LHCN-M2 (cell line): Measurements from ENCODE around the gene CCDC141. TPM values are rescaled to one million over a fixed set of nuclear protein-coding genes. Genes with fewer than 3 reads are reported as not detected.

Experiments
- DNase-seq: peaks from one replicate; pipeline ENCODE4 v3.0.0-alpha.2; 2012; ENCODE audit warnings: low read depth
- total RNA-seq: library from RNA; depleted of rRNA; stranded (reverse); fragments of >200 nt; gene quantifications from 2 replicates; pipeline ENCODE4 v1.2.3, GENCODE V29; 2014

The CCDC141 gene
- total RNA-seq, 1 experiment from 2014 or later: 3.7 TPM

- peak; percentile 73 for DNase-seq
These were observed 220.5 kb downstream of the CCDC141 start for GRCh38 chr2:178829299-178829960.

DNA sequence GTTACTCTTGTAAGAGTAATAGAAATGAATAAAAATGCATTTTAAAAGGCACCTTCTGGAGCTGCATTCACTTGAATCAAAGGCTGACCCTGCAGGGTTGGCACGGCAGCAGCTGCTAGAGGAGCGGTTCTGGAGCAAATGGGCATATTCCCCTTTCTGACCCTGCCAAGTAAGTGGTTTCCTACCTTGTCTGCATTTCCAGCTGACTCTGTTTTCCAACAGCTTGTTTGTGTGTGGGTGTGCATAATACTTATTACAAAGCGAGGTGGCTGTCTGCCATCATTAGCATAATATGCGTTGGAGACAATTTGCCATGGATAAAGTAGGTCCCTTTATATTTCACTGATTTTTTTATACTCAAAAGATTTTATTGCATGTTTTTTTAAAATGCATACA lies 221.5 kb downstream of the CCDC141 start:
- no peak for DNase-seq

GRCh38 chr2:178827739-178828485 lies 222.0 kb downstream of the CCDC141 start:
- DNase-seq: no peak

DNA sequence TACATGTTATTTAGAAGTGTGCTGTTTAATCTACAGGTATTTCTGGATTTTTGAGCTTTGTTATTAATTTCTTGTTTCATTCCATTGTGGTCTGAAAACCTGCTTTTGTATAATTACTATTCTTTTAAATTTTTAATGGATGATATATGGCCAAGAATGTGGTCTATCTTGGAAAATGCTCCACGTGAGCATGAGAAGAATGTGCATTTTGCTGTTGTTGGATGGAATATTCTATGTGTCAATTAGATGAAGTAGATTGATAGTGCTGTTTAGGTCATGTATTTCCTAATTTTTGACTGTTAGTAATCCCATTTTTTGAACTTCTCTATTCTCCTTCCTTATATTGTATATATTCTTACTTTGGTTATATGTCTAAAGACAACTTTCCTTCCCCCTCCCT lies 222.8 kb downstream of the CCDC141 start:
- no peak for DNase-seq

DNA sequence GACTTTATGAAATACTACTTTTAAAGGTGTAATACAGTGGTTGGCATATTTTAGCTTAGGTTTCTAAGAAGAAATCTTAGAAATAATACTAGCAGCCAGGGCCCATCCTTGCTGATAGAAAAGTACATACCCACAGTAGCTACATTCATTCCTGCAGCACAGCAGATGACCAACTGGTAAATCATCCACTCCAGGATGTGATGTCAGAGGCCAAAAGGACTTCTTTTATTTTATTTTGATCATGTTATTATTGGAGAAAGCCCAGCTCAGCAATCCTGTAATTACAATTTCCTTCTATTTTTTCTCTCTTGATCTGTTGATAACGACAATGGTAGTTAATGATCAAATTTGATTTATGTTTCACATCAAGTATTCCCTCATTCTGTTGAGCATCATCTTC lies 224.8 kb downstream of the CCDC141 start:
- peak; percentile 80 for DNase-seq

DNA sequence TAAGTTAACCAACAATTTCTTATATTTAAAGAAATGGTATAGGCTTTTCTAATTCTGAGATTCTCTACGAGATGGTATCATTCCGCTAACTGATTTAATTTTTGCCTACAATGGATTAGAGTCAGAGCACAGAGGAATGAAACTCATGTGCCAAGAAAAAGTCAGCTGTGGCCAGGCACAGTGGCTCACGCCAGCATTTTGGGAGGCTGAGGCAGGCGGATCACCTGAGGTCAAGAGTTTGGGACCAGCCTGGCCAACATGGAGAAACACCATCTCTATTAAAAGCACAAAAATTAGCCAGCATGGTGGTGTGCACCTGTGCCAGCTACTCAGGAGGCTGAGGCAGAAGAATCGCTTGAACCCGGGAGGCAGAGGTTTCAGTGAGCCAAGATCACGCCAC lies 225.8 kb downstream of the CCDC141 start:
- no peak for DNase-seq

DNA sequence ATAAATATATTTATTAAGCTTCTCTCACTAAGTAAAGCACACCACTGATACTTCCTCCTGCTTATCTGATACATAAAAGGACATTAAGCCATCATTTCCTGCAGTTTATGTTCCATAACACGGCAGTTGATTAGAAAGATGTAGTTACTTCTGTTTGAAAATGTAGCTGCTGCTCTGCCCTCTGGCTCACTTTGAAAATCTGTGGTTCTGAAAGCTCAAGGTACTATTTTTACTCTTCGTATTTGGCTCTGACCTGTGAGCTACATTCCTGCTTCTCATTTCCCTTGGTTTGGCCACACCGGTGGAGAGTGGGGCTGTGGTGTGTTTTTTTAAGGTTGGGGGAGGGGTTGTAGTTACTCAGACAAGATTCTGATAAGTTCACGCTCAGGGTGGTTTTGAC lies 229.9 kb downstream of the CCDC141 start:
- DNase-seq: no peak

GRCh38 chr2:178819147-178819875 lies 230.6 kb downstream of the CCDC141 start:
- peak; percentile 21 for DNase-seq

DNA sequence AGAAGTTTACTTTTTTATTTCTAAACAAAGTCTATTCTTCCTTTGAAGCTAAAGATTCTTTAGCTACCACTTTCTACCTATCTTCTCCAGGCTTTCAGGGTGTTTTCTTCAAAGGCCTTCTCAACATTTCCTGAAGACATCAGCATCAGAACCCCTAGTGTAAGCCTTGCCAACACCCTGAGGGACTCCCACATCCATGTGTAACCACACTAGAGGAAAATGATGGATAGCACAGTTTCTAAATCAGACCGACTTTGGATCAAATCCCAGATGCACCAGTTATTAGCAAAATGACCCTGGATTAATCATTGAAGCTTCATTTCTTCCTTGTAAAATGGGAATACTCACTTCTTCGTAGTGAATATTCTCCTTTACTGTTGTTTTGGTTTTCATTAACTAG lies 238.0 kb downstream of the CCDC141 start:
- DNase-seq: no peak

DNA sequence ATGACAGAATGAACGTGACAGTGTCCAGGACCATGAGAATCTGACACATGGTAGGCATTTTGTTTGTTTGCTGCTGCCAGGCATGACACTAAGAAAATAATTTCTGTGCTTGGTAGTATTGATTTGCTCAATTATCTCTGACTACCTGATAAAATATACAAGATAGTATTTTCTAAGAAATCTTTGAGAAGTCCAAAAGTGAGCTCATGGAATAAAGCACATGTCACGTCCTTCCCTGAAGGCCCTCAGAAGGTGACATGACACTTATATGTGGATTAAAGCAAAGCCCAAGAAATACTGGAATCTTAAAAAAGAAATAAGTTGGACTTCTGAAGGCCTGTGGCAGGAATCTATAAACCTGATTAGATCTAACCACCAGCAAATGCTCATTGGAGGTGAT lies 238.9 kb downstream of the CCDC141 start:
- DNase-seq: no peak

DNA sequence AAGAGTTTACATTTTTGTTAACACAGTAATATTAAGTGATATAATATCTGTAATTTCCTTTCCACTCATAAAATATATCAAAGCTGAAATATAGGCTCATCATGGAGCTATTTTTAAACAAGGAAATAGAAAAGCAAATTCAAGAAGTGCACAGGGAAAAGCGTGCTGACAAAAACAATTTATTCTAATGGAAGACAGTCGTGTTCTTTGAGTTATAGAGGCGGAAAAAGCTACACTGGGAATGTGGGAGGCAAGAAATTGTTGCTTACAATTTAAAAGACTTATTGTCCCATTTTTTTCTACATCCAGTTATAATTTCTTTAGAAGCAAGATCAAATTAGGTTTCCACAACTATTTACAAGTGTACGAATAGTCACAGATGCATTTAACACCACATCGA lies 239.5 kb downstream of the CCDC141 start:
- DNase-seq: no peak

DNA sequence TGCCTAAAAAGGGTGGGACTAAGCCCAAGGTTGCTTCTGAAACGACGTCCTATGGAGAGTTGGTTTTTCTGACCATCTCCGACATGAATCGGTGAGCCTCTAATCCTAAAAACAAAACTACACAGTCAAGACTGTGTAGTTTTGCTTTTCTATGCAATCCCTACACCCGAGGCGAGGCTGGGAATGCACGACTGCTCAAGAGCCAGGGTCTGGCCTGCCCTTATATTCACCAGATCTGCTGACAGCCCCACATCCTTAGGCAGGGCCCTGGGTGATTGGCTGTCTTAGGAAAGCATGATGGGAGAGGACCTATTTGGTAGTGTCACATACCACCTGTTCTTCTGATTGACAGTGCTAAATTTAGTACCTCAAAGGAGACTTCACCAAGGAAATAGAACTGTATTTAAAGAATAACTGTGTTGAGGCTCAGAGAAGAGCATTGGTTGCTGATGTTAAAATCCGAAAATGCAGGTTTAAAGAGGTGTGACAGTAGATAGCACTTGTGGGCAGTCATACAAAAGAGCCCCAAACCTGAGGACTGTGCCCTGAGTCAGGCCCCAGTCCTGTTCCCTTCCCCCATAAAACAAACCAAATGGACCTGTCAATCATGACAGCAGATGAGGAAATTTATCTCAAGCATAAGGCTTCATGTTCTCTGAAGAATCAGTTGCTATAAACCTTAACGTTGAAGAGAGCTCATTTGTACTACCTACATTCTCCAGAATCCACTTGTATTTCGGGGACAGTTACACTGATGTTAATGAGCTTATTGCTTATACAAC lies 242.5 kb downstream of the CCDC141 start, which contains the start of gene TTN:
Gene TTN (minus strand): TSS at position 197 of the 782 bp plus-strand sequence. CDS start 2,781 bp downstream, outside the sequence.
- peak; percentile 35 for DNase-seq

DNA sequence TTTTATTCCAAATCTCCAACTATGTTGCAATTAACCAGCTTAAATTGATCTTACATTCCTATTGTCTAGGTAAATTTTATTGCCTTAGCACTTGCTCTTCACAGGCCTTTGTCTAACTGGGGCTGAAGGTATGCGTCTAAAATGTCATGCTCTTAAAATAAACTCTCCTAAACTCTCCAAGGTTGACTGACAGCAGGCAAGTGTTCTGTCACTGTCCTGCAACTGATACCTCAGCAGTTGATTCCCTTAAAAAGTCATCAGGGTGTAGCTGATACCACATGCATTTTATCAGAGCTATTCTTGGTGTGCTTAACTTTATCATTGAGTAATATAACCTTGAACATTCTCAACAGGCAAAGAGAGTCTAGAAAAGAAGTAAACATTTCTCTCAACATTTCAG lies 243.4 kb downstream of the CCDC141 start:
- DNase-seq: peak; percentile 67

DNA sequence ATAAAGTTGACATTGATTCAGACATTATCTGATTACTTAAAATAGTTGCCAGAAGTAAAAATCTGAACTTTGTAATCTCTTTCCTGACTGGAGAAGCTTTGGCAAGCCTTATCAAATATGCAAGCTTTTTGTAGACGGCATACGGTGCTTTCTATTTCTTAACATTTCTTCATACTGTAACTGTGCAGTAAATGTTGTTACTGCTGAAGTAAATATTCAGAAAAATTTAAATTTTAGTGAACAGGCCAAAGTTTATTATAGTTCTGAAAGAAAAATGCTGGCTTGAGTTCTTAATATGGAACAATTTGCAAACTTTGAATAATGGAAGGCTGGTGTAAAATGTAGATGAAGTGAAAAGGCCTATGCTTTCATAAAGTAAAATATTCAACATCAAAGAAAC lies 244.5 kb downstream of the CCDC141 start:
- no peak for DNase-seq

GRCh38 chr2:178804791-178805190 lies 245.1 kb downstream of the CCDC141 start:
- peak; percentile 37 for DNase-seq

- no peak for DNase-seq
These were observed 249.4 kb downstream of the CCDC141 start for GRCh38 chr2:178800510-178800909.

GRCh38 chr2:178799305-178799704 lies 250.6 kb downstream of the CCDC141 start:
- no peak for DNase-seq

DNA sequence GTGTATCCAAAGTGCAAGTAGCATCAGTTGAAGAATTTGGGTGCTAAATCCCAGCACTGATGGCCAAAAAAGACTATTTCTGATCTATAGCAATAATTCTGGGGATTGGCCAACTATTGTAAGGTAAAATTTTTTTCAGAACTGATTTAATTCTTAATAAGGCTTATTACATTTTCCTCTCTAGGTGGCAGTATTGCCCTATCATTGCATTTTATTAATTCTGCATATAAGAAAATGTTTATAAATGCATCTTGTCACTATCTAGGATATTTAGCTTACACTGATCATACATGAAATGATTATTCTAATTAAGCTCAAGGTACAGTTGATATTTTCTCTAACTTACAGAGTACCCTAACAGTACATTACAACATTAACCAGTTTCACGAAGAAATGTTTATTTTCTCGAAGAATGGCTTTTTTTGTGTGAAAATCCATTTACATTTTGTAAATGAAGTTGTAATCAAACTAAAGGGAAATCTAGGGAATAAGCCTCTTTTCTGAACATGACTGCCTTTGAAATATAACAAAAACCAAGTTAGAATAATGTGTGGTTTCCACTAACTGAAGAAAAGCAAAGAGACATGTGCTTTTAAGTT lies 253.8 kb downstream of the CCDC141 start:
- DNase-seq: peak; percentile 57

DNA sequence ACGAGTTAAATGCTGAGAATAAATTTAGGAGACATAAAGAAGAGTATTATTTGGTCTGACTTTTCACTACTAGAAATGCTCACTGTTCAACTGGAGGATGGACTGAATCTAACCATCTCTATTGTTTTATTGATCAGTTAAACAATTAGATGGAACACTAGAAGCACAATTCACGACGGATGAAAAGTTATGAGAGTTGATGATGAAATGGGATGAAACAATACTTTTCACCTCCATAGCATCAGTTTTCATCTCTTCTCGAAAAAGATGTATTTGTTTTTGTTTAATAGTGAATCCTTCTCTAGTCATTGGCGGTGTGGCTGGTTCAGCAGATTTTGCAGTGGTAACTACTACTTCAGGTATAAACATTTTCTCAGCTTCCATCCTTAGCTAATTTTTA lies 262.0 kb downstream of the CCDC141 start:
- no peak for DNase-seq

- no peak for DNase-seq
These were observed 262.8 kb downstream of the CCDC141 start for GRCh38 chr2:178787155-178787554.

DNA sequence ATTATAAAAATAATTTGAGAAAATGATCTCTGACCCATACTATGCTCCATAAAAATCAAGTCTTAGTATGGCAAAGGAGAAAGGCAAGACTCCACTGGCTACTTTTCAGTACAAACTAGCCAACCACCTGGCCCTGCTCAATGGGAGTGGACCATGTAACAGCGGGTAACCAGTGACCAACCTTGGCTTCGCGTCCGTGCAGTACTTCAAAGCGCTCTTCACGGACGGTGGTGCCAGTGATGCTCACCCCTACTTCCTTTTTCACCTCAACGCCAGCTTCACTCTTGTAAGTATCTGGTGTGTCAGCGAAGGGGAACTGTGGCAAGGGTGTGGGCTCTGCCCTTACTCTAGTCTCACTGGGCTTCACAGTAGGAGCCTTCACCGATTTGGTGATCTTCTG lies 266.0 kb downstream of the CCDC141 start:
- no peak for DNase-seq
